Measurements from ENCODE around the gene FCRLB. TPM values are rescaled to one million over a fixed set of nuclear protein-coding genes. Genes with fewer than 3 reads are reported as not detected.

Gene FCRLB
- total and polyA plus RNA-seq, 2 of the 13 experiments (the other 11 are each of a cell fraction or from before 2014, with no cell fraction given) = 0.08 to 0.11 TPM

- TF ChIP-seq RBM22 (optimal IDR thresholded peaks at IDR 0.05; ENCODE audit: low read length) (no peak), ZNF337 (CRISPR knock-in tag; IDR thresholded peaks at IDR 0.05; ENCODE audit: borderline replicate concordance, low read depth) (peak; percentile 33; the same call in 1 of the 2 replicates), TBX2 (CRISPR knock-in tag; IDR thresholded peaks at IDR 0.05; ENCODE audit: borderline replicate concordance) (peak; percentile 83), ZBED4 (CRISPR knock-in tag; IDR thresholded peaks at IDR 0.05; ENCODE audit: borderline replicate concordance) (no peak; the same call in 1 of the 2 replicates), SIX1 (CRISPR knock-in tag; IDR thresholded peaks at IDR 0.05; ENCODE audit: borderline replicate concordance) (0 out of 2 replicates have a peak, but pooled peaks have one; percentile 26), ZNF704 (CRISPR knock-in tag; IDR thresholded peaks at IDR 0.05; ENCODE audit: borderline replicate concordance) (no peak; the same call in 1 of the 2 replicates), ZNF569 (CRISPR knock-in tag; IDR thresholded peaks at IDR 0.05; ENCODE audit: borderline replicate concordance) (no peak; the same call in 1 of the 2 replicates), NFE2L1 (CRISPR knock-in tag; IDR thresholded peaks at IDR 0.05; ENCODE audit: borderline replicate concordance) (no peak; the same call in 1 of the 2 replicates), MED1 (CRISPR knock-in tag; IDR thresholded peaks at IDR 0.05) (peak; percentile 61)
- TF ChIP-seq, protein P1, sequence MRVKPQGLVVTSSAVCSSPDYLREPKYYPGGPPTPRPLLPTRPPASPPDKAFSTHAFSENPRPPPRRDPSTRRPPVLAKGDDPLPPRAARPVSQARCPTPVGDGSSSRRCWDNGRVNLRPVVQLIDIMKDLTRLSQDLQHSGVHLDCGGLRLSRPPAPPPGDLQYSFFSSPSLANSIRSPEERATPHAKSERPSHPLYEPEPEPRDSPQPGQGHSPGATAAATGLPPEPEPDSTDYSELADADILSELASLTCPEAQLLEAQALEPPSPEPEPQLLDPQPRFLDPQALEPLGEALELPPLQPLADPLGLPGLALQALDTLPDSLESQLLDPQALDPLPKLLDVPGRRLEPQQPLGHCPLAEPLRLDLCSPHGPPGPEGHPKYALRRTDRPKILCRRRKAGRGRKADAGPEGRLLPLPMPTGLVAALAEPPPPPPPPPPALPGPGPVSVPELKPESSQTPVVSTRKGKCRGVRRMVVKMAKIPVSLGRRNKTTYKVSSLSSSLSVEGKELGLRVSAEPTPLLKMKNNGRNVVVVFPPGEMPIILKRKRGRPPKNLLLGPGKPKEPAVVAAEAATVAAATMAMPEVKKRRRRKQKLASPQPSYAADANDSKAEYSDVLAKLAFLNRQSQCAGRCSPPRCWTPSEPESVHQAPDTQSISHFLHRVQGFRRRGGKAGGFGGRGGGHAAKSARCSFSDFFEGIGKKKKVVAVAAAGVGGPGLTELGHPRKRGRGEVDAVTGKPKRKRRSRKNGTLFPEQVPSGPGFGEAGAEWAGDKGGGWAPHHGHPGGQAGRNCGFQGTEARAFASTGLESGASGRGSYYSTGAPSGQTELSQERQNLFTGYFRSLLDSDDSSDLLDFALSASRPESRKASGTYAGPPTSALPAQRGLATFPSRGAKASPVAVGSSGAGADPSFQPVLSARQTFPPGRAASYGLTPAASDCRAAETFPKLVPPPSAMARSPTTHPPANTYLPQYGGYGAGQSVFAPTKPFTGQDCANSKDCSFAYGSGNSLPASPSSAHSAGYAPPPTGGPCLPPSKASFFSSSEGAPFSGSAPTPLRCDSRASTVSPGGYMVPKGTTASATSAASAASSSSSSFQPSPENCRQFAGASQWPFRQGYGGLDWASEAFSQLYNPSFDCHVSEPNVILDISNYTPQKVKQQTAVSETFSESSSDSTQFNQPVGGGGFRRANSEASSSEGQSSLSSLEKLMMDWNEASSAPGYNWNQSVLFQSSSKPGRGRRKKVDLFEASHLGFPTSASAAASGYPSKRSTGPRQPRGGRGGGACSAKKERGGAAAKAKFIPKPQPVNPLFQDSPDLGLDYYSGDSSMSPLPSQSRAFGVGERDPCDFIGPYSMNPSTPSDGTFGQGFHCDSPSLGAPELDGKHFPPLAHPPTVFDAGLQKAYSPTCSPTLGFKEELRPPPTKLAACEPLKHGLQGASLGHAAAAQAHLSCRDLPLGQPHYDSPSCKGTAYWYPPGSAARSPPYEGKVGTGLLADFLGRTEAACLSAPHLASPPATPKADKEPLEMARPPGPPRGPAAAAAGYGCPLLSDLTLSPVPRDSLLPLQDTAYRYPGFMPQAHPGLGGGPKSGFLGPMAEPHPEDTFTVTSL (CRISPR knock-in tag; IDR thresholded peaks at IDR 0.05; ENCODE audit: borderline replicate concordance) = 0 out of 2 replicates have a peak, but pooled peaks have one; percentile 31
- TF ChIP-seq, protein P2, sequence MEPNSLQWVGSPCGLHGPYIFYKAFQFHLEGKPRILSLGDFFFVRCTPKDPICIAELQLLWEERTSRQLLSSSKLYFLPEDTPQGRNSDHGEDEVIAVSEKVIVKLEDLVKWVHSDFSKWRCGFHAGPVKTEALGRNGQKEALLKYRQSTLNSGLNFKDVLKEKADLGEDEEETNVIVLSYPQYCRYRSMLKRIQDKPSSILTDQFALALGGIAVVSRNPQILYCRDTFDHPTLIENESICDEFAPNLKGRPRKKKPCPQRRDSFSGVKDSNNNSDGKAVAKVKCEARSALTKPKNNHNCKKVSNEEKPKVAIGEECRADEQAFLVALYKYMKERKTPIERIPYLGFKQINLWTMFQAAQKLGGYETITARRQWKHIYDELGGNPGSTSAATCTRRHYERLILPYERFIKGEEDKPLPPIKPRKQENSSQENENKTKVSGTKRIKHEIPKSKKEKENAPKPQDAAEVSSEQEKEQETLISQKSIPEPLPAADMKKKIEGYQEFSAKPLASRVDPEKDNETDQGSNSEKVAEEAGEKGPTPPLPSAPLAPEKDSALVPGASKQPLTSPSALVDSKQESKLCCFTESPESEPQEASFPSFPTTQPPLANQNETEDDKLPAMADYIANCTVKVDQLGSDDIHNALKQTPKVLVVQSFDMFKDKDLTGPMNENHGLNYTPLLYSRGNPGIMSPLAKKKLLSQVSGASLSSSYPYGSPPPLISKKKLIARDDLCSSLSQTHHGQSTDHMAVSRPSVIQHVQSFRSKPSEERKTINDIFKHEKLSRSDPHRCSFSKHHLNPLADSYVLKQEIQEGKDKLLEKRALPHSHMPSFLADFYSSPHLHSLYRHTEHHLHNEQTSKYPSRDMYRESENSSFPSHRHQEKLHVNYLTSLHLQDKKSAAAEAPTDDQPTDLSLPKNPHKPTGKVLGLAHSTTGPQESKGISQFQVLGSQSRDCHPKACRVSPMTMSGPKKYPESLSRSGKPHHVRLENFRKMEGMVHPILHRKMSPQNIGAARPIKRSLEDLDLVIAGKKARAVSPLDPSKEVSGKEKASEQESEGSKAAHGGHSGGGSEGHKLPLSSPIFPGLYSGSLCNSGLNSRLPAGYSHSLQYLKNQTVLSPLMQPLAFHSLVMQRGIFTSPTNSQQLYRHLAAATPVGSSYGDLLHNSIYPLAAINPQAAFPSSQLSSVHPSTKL (CRISPR knock-in tag; IDR thresholded peaks at IDR 0.05) = peak; percentile 71; the same call in 1 of the 2 replicates
Measured at GRCh38 chr1:161749509-161750407, 28.4 kb downstream of the FCRLB start, which contains the start of gene DUSP12 (continued).

Measured in HepG2 (cell line).